Measurements from ENCODE around the gene UGT1A10.

The UGT1A10 gene

GRCh38 chr2:233656443-233656842 is 20.2 kb downstream of the UGT1A10 start:
- DNase-seq = no peak

DNA sequence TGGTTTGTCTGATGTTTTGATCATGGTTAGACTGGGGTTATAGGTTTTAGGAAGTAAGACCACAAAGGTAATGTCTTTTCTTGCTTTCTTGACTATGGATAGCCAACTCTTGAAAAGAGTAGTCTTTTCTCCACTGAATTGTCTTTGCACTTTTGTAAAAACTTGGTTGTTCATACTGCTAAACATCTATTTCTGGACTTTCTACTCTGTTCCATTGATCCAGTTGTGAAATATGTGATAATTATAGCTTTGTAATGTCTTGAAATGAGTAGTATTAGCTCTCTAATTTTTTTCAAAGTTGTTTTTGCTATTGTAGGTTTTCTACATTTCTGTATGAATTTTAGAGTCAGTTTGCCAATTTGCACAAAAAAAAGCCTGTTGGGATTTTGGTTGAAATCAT is 22.4 kb downstream of the UGT1A10 start:
- DNase-seq = no peak

DNA sequence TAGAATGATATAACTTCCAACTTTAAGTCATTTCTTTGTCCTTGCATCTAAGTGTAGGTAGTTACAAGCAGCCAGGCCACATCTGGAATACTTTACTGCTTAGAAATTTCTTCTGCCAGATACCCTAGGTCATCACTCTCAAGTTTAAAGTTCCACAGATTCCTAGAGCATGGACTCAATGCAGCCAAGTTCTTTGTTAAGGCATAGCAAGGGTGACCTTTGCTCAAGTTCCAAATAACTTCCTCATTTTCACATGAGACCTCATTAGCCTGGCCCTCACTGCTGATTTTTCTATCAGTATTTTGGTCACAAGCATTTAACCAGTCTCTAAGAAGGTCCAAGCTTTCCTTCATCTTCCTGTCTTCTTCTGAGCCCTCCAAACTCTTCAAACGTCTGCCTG is 27.7 kb downstream of the UGT1A10 start:
- DNase-seq = no peak

- DNase-seq = no peak
These were observed 32.5 kb downstream of the UGT1A10 start for GRCh38 chr2:233668605-233669260.

- DNase-seq = no peak
These were observed 35.3 kb downstream of the UGT1A10 start, which contains the start of gene UGT1A9 for GRCh38 chr2:233671290-233672161. Gene UGT1A9, plus strand, starts transcription at chr2:233671898. Its CDS starts 37 bp downstream, at chr2:233671935.

DNA sequence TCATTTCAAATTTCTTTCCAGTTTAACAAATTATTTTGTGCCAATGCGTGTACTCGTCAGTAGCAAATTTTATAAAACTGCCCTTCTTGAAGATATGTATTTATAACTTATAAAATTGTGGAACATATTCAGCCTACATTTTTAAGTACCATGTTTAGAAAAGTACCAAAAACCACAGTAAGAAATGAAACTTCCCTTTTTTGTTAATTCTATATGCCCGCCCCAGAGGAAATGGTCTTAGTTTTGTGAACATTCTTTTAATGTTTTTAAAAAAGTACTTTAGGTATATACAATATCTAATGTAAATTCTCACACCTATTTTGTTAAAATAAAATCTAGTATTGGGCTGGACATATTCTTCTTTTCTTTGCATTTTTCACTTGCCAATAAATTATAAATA is 36.6 kb downstream of the UGT1A10 start:
- no peak for DNase-seq

GRCh38 chr2:233673896-233674295 is 37.6 kb downstream of the UGT1A10 start:
- DNase-seq = no peak

GRCh38 chr2:233674314-233674713 is 38.1 kb downstream of the UGT1A10 start:
- DNase-seq = no peak

DNA sequence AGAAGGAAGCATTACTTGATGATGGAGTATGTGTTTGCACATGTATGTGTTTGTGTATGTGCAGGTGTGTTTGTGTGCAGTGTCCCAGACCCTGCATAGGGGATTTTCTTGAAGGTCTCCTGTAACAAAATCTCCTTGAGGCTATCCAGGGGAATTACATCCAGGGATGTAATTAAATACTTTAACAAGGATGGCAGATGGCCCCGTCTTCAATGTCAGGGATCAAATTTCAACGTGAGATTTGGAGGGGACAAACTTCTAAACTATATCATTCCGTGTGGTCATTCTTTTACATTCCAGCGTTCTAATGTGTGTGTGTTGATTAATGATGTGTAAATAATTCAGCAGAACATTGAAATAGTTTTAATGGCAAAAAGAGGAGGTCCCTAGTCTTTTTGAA is 38.7 kb downstream of the UGT1A10 start:
- no peak for DNase-seq

- DNase-seq = no peak
These were observed 39.8 kb downstream of the UGT1A10 start for GRCh38 chr2:233676046-233676445.

GRCh38 chr2:233679196-233679595 is 42.9 kb downstream of the UGT1A10 start:
- DNase-seq = no peak

DNA sequence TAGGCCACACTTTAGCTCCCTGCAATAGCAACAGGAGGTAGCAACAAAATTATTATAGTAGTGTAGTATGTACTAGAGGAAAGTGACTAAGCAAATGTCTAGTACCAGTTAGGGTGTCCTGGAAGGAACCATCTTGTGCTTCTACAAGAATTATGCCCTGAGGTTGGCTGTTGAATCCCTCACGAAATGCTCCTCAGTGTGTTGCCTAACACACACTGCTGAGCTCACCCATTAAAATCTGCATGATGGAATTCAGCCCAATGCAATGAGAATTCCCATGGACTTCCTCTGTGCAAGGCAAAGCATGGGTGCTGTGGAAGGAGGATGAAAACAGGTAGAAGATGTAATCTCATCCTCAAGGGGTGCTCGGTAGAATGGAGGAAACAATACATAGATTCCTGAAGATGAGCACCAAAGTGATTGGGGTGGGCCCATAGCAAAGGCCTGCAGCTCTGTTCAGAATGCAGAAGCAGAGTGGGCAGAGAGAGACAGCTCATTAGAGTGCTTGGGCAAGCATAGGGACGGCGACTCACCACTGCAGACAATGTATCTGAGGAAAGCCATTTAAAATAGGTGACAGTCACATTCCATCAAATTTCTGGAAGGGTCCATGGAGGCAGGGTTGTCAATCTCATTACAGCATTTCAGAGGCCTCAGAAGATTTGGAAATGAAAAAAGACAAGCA is 44.3 kb downstream of the UGT1A10 start:
- no peak for DNase-seq

- DNase-seq = no peak
These were observed 45.4 kb downstream of the UGT1A10 start, which contains the start of gene UGT1A7 for GRCh38 chr2:233681521-233682099. Gene UGT1A7, plus strand, starts transcription at chr2:233681901. Its CDS starts 37 bp downstream, at chr2:233681938.

DNA sequence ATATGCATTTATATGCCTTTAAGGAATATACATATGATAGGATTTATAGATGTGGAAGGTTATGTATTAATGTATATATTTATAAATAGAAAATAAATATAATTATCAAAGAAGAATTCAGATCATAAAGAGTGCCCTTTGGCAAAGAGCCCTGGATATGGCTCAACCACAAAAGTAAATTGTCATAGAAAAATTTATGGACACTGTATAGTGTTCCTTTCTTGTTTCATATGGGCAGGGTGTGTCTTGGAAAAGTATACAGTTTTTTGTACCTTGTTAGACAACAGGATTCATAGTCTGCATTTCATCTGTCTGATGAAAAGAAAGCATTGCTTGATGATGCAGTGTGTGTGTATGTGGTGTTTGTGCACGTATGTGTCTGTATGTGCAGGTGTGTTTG is 48.4 kb downstream of the UGT1A10 start:
- no peak for DNase-seq

DNA sequence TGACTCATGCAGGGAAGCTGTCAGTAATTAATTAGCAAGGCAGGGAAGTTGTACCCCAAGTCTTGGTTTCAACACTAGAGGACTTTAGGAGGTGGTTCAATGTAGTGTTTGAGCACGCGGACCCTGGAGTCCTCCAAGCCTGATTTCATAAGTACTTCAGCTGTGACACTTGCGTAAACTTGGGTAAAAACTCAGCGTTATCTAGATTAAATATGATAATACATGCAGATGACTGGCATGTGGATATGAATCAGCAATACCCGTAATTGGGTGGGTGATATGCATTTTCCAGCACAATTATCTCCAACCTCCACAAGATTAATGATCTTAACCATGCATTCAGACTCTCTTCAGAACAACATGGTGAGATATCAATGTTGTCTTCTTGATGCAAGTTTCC is 50.7 kb downstream of the UGT1A10 start:
- no peak for DNase-seq

DNA sequence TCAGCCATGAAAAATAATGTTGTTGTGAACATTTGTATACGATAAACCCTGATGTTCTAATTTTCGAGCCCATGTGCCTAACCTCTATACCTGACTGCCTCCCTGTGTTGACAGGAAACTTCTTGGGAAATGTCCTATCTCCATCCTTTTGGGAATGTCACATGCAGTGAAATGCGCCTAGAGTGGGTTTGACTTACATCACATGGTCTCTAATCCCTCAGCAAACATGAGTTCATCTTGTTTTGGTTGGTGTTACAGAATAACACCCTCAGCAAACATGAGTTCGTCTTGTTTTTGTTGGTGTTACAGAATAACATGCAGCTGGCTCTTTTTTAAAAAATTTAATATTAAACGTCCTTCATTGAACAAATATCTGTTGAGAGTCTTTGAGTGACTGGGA is 52.1 kb downstream of the UGT1A10 start:
- no peak for DNase-seq

DNA sequence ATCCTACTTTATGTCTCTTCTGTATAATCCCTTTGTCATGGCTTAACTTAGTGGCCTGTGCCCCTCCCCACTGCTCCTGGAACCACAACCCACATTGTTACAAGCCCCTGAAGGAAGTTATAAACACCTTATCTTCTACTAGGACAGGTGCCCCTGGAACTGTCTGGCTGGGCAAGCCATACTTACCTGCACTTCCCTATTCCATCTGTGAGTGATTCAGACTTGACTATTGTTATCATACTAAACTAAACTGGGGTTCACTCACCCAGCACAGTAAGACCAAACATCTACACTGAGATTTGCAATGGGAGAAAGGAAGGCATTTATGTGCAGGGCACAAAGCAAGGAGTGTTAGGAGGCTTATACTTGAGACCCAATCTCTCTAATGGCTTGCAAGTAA is 52.8 kb downstream of the UGT1A10 start:
- no peak for DNase-seq

GRCh38 chr2:233689501-233689900 is 53.3 kb downstream of the UGT1A10 start:
- no peak for DNase-seq

- DNase-seq = no peak
These were observed 54.2 kb downstream of the UGT1A10 start for GRCh38 chr2:233690444-233690843.

- no peak for DNase-seq
These were observed 55.5 kb downstream of the UGT1A10 start for GRCh38 chr2:233691443-233692433.

DNA sequence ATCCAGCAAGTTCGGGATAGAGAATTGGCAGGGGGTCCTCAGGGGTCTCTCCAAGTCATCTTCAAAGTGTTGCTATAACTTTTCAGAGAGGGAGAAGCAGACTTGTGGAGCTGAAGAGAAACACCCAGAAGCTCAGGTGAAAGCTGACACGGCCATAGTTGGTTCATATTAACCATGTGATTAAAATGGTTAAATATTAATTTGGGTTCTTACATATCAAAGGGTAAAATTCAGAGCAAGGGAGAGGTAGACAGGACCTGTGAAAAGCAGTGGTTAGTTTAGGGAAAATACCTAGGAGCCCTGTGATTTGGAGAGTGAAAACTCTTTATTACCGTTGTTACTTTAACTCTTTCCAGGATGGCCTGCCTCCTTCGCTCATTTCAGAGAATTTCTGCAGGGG is 56.4 kb downstream of the UGT1A10 start, which contains the start of gene UGT1A6:
UGT1A6 (plus strand) TSS at position 243 of the 400 bp plus-strand sequence; CDS start at position 358, 115 bp downstream.
- no peak for DNase-seq

DNA sequence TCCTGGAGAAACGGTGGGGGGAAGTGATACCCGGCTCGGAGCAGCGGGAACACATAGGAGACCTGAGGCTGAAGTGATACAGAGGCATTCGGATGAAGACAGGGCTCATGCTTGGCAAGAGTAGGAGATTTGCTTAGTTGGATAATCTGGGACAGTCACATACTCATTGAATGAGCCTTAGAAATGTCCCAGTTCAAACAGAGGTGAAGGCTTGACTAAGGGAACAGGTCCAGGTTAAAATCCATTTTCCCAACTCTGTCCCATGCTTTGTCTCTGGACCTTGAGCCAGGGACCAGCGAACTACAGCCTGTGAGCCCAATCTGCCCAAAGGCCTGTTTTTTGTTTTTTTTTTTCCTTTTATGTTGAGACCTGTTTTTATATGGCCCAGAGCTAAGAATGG is 57.7 kb downstream of the UGT1A10 start:
- no peak for DNase-seq

All from NCI-H1436 (cell line).